Loucy (cell line): ENCODE measurements around the gene MORC4.
A peak's percentile ranks its signal among the peaks of the same experiment; 100 is the strongest.

Experiments used
- H2AFZ ChIP-seq: fragments of 200-600 bp; sonication (generic); 2 replicates; pipeline ENCODE4 v1.6.0; 2016; ENCODE audit warnings: antibody characterized with exemption, mild to moderate bottlenecking, low read length, moderate library complexity
- H3F3A ChIP-seq: fragments of 200-600 bp; 2 replicates; pipeline ENCODE4 v1.6.0; 2016; ENCODE audit warnings: antibody characterized with exemption, low read depth, mild to moderate bottlenecking
- H3K27me3 ChIP-seq: fragments of 200-600 bp; sonication (generic); 2 replicates; pipeline ENCODE4 v1.6.1; 2014; ENCODE audit warnings: low read length, mild to moderate bottlenecking; ENCODE audit not compliant: insufficient read depth, poor library complexity, severe bottlenecking
- H3K36me3 ChIP-seq: fragments of 200-600 bp; sonication (generic); 2 replicates; pipeline ENCODE4 v1.6.1; 2016; ENCODE audit warnings: low read length; ENCODE audit not compliant: insufficient read depth
- H3K4me1 ChIP-seq: fragments of 200-600 bp; sonication (generic); 2 replicates; pipeline ENCODE4 v1.5.1; 2014; ENCODE audit warnings: low read length, mild to moderate bottlenecking; ENCODE audit not compliant: insufficient read depth, poor library complexity, severe bottlenecking
- H3K4me2 ChIP-seq: fragments of 200-600 bp; sonication (generic); 2 replicates; pipeline ENCODE4 v1.6.0; 2014; ENCODE audit warnings: antibody characterized with exemption, low read length, low read depth, mild to moderate bottlenecking; ENCODE audit not compliant: poor library complexity, severe bottlenecking
- H3K4me3 ChIP-seq: fragments of 200-600 bp; sonication (generic); 2 replicates; pipeline ENCODE4 v1.5.1; 2014; ENCODE audit warnings: low read length, mild to moderate bottlenecking, mixed read lengths; ENCODE audit not compliant: poor library complexity, severe bottlenecking
- H3K79me2 ChIP-seq: fragments of 200-600 bp; sonication (generic); 2 replicates; pipeline ENCODE4 v1.6.1; 2014; ENCODE audit warnings: low read length; ENCODE audit not compliant: insufficient read depth
- H3K9ac ChIP-seq: fragments of 200-600 bp; sonication (generic); 2 replicates; pipeline ENCODE4 v1.6.0; 2014; ENCODE audit warnings: mild to moderate bottlenecking, low read depth, low read length, moderate library complexity; ENCODE audit not compliant: poor library complexity, severe bottlenecking
- H3K9me2 ChIP-seq: fragments of 200-600 bp; sonication (generic); replicated peaks from 2 replicates; pipeline ENCODE4 v1.6.1; 2016; ENCODE audit warnings: low read depth, low read length, mixed read lengths
- H3K9me3 ChIP-seq: fragments of 200-600 bp; sonication (generic); 2 replicates; pipeline ENCODE4 v1.6.1; 2014; ENCODE audit warnings: mild to moderate bottlenecking, antibody characterized with exemption, low read length, low read depth; ENCODE audit not compliant: insufficient read depth
- H4K20me1 ChIP-seq: fragments of 200-600 bp; sonication (generic); 2 replicates; pipeline ENCODE4 v1.6.0; 2014; ENCODE audit warnings: antibody characterized with exemption, low read length, mild to moderate bottlenecking; ENCODE audit not compliant: insufficient read depth, poor library complexity, severe bottlenecking
- CTCF ChIP-seq: fragments of 200-600 bp; sonication (generic); conservative IDR thresholded peaks from 2 replicates; pipeline ENCODE4 v1.5.1; 2014; ENCODE audit warnings: mild to moderate bottlenecking, antibody characterized with exemption, low read length
- EZH2phosphoT487 ChIP-seq: fragments of 200-600 bp; IDR thresholded peaks from 2 replicates; pipeline ENCODE4 v1.6.1; 2018; ENCODE audit warnings: antibody characterized with exemption, mild to moderate bottlenecking, moderate library complexity, borderline replicate concordance

The MORC4 gene

DNA sequence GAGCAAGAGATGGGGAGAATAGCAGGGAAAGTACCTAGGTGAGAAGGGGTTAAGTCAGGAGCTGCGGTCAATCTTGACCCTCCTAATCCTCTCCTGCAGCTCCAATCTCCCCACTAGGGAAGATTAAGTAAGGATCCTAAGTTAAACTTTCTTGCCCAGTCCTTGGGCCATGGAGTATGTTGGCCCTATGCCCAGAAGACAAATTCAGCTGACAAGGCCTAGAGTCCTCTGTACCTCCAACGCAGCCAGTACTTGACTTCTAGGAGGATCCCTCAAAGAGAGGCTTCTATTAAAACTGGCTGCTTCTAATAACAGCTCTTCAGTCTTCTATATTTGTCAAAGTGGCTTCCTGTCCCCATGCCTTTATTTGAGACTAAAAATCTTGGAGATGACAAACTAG is 78.4 kb downstream of the MORC4 start:
- no peak for TF ChIP-seq EZH2phosphoT487
- TF ChIP-seq CTCF, result no peak
- Histone ChIP-seq H3K9me3 (no peaks in the 10 kb centered on the region), H3K9me2 (no peaks in the 10 kb centered on the region), H3K9ac (no peak overlapping the region), H3K79me2 (no peaks in the 10 kb centered on the region), H3K4me2 (no peak overlapping the region), H3K27me3 (no peaks in the 10 kb centered on the region), H3K36me3 (no peaks in the 10 kb centered on the region), H2AFZ (no peak overlapping the region), H4K20me1 (no peaks in the 10 kb centered on the region), H3K4me3 (no peak overlapping the region), H3K4me1 (peaks cover 16% of the 10 kb centered on the region), H3F3A (no peaks in the 10 kb centered on the region)

GRCh38 chrX:106919932-106920452 is 80.0 kb downstream of the MORC4 start, which contains the start of gene CLDN2:
CLDN2 (plus strand) TSS chrX:106920402; CDS start chrX:106928229, 7,827 bp downstream.
- no peak for TF ChIP-seq EZH2phosphoT487
- no peak for TF ChIP-seq CTCF

DNA sequence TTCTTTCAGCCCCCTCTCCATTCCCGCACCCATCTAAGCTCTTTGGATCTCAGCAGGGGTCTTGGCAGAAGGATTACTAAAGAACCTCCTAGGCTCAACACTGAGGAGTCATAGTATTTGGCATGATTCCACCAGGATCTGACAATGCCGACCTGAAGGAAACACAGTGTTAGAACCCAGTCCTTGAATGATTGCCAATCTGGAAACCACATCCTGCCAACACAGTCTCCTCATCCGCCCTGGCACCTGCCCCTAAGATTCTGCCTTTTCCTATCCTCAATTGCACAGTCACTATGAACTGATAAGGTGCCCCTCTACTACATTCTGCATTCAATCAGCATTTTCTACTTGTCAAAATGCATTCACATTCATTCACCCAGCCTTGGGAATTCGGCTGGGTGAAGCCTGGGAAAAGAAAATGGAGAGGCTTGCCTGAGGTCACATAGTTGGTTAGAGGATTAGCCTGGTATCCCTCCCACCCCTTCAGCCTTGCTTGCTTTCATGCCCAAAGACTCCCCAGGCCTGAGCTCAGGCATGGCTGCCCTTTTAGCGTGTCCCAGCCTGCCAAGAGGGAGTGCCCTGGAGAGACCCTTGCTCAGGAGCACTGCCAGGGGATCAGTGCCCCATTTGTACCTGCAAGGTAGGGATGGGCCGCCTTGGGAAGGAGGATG is 82.0 kb downstream of the MORC4 start:
- H4K20me1 ChIP-seq, result no peaks in the 10 kb centered on the region
- peaks cover 16% of the 10 kb centered on the region for H3K4me1 ChIP-seq
- H3K36me3 ChIP-seq, result no peaks in the 10 kb centered on the region
- no peaks in the 10 kb centered on the region for H3K9me3 ChIP-seq
- H3K4me2 ChIP-seq, result peak overlapping the region; percentile 59
- no peaks in the 10 kb centered on the region for H3K9me2 ChIP-seq
- H3K27me3 ChIP-seq, result no peaks in the 10 kb centered on the region
- H2AFZ ChIP-seq, result no peak overlapping the region
- no peaks in the 10 kb centered on the region for H3K79me2 ChIP-seq
- H3F3A ChIP-seq, result no peaks in the 10 kb centered on the region
- peak overlapping the region; percentile 12 for H3K4me3 ChIP-seq
- no peak overlapping the region for H3K9ac ChIP-seq
- TF ChIP-seq EZH2phosphoT487 (no peak), CTCF (no peak)

More at GRCh38 chrX:106919932-106920452, 80.0 kb downstream of the MORC4 start, which contains the start of gene CLDN2:
- H3K9me3 ChIP-seq, result no peaks in the 10 kb centered on the region
- H3K9me2 ChIP-seq, result no peaks in the 10 kb centered on the region
- no peak within 1 kb of the TSS for H3K4me2 ChIP-seq
- no peaks in the 10 kb centered on the region for H3K27me3 ChIP-seq
- H3F3A ChIP-seq, result no peaks in the 10 kb centered on the region
- H3K79me2 ChIP-seq, result no peaks in the 10 kb centered on the region
- H4K20me1 ChIP-seq, result no peaks in the 10 kb centered on the region
- H3K4me1 ChIP-seq, result peaks cover 16% of the 10 kb centered on the region
- H2AFZ ChIP-seq, result no peak within 1 kb of the TSS
- H3K9ac ChIP-seq, result no peak within 1 kb of the TSS
- H3K36me3 ChIP-seq, result no peaks in the 10 kb centered on the region
- no peak within 1 kb of the TSS for H3K4me3 ChIP-seq
